Measurements from ENCODE around the gene INPP5A.
A peak's percentile ranks its signal among the peaks of the same experiment; 100 is the strongest.
"Not testable (repeated sequence)": the region's sequence is repeated elsewhere in the genome, so short reads cannot be mapped to it uniquely, and the experiment has no call there.

Gene INPP5A

GRCh38 chr10:132552635-132553034, 15.0 kb downstream of the INPP5A start:
- DNase-seq; H3K4me3 ChIP-seq (ENCODE audit: control insufficient read depth in 1 of 7, extremely low read depth in 1 of 7, insufficient read depth in 4 of 7, low read depth in 2 of 7, low read length in 6 of 7); H3K36me3 ChIP-seq (ENCODE audit: control insufficient read depth in 4 of 4, insufficient read depth in 4 of 4, low read length in 3 of 4); H3K27me3 ChIP-seq (replicated peaks in 2 of 5; ENCODE audit: control insufficient read depth in 4 of 5, insufficient read depth in 5 of 5, low read length in 4 of 5); POLR2A ChIA-PET; H3K9me3 ChIP-seq (ENCODE audit: control extremely low read depth in 1 of 5, control insufficient read depth in 4 of 5, insufficient read depth in 2 of 5, low read depth in 1 of 5, low read length in 4 of 5); CTCF ChIA-PET: not testable (repeated sequence)
- Histone ChIP-seq H3K4me1 (ENCODE audit: control extremely low read depth in 1 of 4, control insufficient read depth in 4 of 4, insufficient read depth in 4 of 4, low read length in 3 of 4) (peaks cover 8 to 82% (median 73%) of the 10 kb centered on the region in 4 experiments), H3K27ac (ENCODE audit: insufficient read depth in 1 of 2, low read depth in 1 of 2, low read length in 2 of 2, poor library complexity in 1 of 2, severe bottlenecking in 2 of 2) (peak overlapping the region; percentile 79 to 94)
- 100% methylated on average over 2 of the region's 6 CpGs for WGBS (ENCODE audit: insufficient coverage)

- POLR2A ChIA-PET; H3K27ac ChIP-seq (ENCODE audit: insufficient read depth in 1 of 2, low read depth in 1 of 2, low read length in 2 of 2, poor library complexity in 1 of 2, severe bottlenecking in 2 of 2); H3K27me3 ChIP-seq (replicated peaks in 2 of 5; ENCODE audit: control insufficient read depth in 4 of 5, insufficient read depth in 5 of 5, low read length in 4 of 5); CTCF ChIA-PET; H3K36me3 ChIP-seq (ENCODE audit: control insufficient read depth in 4 of 4, insufficient read depth in 4 of 4, low read length in 3 of 4); H3K4me3 ChIP-seq (ENCODE audit: control insufficient read depth in 1 of 7, extremely low read depth in 1 of 7, insufficient read depth in 4 of 7, low read depth in 2 of 7, low read length in 6 of 7); H3K9me3 ChIP-seq (ENCODE audit: control extremely low read depth in 1 of 5, control insufficient read depth in 4 of 5, insufficient read depth in 2 of 5, low read depth in 1 of 5, low read length in 4 of 5); DNase-seq: not testable (repeated sequence)
- H3K4me1 ChIP-seq (ENCODE audit: control extremely low read depth in 1 of 4, control insufficient read depth in 4 of 4, insufficient read depth in 4 of 4, low read length in 3 of 4): peaks cover 8 to 82% (median 69%) of the 10 kb centered on the region in 4 experiments
- no CpG with 5 or more reads among the region's 3 CpGs for WGBS (ENCODE audit: insufficient coverage)
Measured at GRCh38 chr10:132553568-132553967, 16.0 kb downstream of the INPP5A start.

DNA sequence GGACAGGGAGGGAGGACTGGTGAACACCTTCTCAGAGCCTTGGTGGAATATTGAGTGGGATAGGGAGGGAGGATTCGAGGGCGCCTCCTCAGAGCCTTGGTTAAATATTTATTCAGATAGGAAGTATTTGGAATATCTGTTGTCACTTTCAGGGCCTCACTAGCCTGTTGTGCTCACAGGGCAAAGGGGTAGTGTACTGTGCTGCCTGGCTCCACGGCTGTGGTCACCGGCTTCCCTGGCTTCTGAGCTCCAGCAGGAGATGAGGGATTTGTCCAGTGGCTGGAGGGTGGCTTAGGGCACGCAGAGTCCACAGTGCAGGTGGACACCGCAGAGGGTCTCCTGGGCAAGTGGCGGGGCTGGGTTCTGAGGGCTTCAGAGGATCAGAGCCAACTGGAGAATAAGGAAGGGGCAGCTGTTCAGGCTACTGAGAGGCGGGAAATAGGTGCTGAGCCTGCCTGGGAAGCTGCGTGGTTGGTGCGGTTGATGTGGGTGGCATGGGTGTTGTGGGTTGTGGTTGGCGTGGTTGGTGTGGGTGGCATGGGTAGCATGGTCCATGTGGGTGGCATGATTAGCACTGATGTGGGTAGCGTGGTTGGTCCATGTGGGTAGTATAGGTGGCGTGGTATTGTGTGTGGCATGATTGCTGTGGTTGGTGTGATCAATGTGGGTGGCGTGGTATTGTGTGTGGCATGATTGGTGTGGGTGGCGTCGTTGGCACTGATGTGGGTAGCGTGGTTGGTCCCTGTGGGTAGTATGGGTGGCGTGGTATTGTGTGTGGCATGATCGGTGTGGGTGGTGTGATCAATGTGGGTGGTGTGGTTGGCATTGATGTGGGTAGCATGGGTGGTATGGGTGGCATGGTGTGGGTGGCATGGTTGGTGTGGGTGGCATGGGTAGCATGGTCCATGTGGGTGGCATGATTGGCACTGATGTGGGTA, 16.7 kb downstream of the INPP5A start:
- Histone ChIP-seq H3K4me1 (ENCODE audit: control extremely low read depth in 1 of 4, control insufficient read depth in 4 of 4, insufficient read depth in 4 of 4, low read length in 3 of 4) (peaks cover 8 to 82% (median 62%) of the 10 kb centered on the region in 4 experiments), H3K9me3 (ENCODE audit: control extremely low read depth in 1 of 5, control insufficient read depth in 4 of 5, insufficient read depth in 2 of 5, low read depth in 1 of 5, low read length in 4 of 5) (no peaks in the 10 kb centered on the region), H3K36me3 (ENCODE audit: control insufficient read depth in 4 of 4, insufficient read depth in 4 of 4, low read length in 3 of 4) (peaks cover 0 to 7% (median 2%) of the 10 kb centered on the region in 4 experiments), H3K27ac (ENCODE audit: insufficient read depth in 1 of 2, low read depth in 1 of 2, low read length in 2 of 2, poor library complexity in 1 of 2, severe bottlenecking in 2 of 2) (no peak overlapping the region), H3K27me3 (replicated peaks in 2 of 5; ENCODE audit: control insufficient read depth in 4 of 5, insufficient read depth in 5 of 5, low read length in 4 of 5) (no peaks in the 10 kb centered on the region), H3K4me3 (ENCODE audit: control insufficient read depth in 1 of 7, extremely low read depth in 1 of 7, insufficient read depth in 4 of 7, low read depth in 2 of 7, low read length in 6 of 7) (peak overlapping the region in 2 of 7 experiments; percentile 3 to 17)
- ChIA-PET CTCF (interaction anchor here (0.9 kb wide), 1 partner anchor 15 kb away, joined by 4 read pairs; no protein-coding TSS in a partner anchor), POLR2A (interaction anchor here (1.1 to 1.4 kb wide), 2 partner anchors 16 to 21 kb away, joined by 4 to 5 read pairs; no protein-coding TSS in a partner anchor)
- 94% methylated on average over 13 of the region's 19 CpGs for WGBS (ENCODE audit: insufficient coverage)
- DNase-seq: peak in 2 of 3 donors; percentile 47 to 60

- Histone ChIP-seq H3K4me3 (ENCODE audit: control insufficient read depth in 1 of 7, extremely low read depth in 1 of 7, insufficient read depth in 4 of 7, low read depth in 2 of 7, low read length in 6 of 7) (peak overlapping the region in 4 of 7 experiments; percentile 26 to 59 (median 46)), H3K27ac (ENCODE audit: insufficient read depth in 1 of 2, low read depth in 1 of 2, low read length in 2 of 2, poor library complexity in 1 of 2, severe bottlenecking in 2 of 2) (peak overlapping the region in 1 of 2 experiments; percentile 71), H3K9me3 (ENCODE audit: control extremely low read depth in 1 of 5, control insufficient read depth in 4 of 5, insufficient read depth in 2 of 5, low read depth in 1 of 5, low read length in 4 of 5) (no peaks in the 10 kb centered on the region), H3K36me3 (ENCODE audit: control insufficient read depth in 4 of 4, insufficient read depth in 4 of 4, low read length in 3 of 4) (peaks cover 0 to 7% (median 2%) of the 10 kb centered on the region in 4 experiments), H3K4me1 (ENCODE audit: control extremely low read depth in 1 of 4, control insufficient read depth in 4 of 4, insufficient read depth in 4 of 4, low read length in 3 of 4) (peaks cover 6 to 83% (median 61%) of the 10 kb centered on the region in 4 experiments), H3K27me3 (replicated peaks in 2 of 5; ENCODE audit: control insufficient read depth in 4 of 5, insufficient read depth in 5 of 5, low read length in 4 of 5) (no peaks in the 10 kb centered on the region)
- DNase-seq: peak; percentile 74 to 91 (median 89)
- CTCF ChIA-PET: interaction anchor here (1.2 kb wide), 1 partner anchor 13 kb away, joined by 3 read pairs; no protein-coding TSS in a partner anchor
- POLR2A ChIA-PET: interaction anchor here (1.1 to 1.4 kb wide), 2 partner anchors 16 to 20 kb away, joined by 4 to 5 read pairs; no protein-coding TSS in a partner anchor
- 34% methylated on average over 12 of the region's 18 CpGs for WGBS (ENCODE audit: insufficient coverage)
Measured at GRCh38 chr10:132554991-132555647, 17.5 kb downstream of the INPP5A start.

DNA sequence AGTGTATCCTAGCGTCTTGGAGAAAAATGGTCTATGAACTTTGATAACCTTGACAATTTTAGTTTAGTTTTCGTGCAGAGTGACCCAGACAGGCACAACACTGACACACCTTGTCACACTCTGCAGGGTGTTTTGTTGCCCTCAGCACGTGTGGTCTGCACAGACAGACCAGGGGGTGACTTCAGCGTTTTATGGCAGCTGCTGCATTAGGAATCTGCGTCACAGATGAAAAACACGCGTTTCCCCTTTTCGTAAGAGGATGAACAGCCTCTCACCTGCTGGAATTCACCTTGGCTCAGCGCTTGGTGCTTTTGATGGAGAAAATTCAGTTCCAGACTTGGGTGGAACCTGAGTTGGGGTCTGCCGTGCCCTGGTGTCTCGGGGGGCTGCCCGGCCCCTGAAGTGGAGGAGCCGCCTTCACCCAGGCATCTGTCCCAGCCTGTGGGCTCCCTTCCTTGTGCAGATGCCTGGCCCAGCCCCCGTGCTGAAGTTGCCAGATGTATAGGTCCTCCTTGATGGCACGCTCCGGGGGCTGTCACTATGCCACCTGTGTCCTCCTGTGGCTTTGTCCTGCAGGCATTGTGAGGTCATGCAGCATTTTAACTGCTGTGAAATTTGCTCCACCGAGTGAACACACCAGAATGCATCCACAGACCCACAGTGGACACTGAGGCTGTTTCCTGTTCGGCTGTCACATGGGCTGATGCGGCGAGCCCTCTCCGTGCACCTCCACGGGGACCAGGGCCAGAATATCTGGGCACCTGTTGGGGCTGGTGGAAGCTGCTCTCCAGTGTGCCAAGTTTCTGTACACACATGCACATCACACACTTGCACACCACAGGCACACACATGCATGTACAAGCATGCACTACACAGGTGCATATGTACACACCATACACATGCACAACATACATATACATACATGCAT, 18.3 kb downstream of the INPP5A start:
- CTCF ChIA-PET: interaction anchor here (1.2 kb wide), 1 partner anchor 12 kb away, joined by 3 read pairs; no protein-coding TSS in a partner anchor
- peaks cover 8 to 83% (median 61%) of the 10 kb centered on the region in 4 experiments for H3K4me1 ChIP-seq (ENCODE audit: control extremely low read depth in 1 of 4, control insufficient read depth in 4 of 4, insufficient read depth in 4 of 4, low read length in 3 of 4)

DNA sequence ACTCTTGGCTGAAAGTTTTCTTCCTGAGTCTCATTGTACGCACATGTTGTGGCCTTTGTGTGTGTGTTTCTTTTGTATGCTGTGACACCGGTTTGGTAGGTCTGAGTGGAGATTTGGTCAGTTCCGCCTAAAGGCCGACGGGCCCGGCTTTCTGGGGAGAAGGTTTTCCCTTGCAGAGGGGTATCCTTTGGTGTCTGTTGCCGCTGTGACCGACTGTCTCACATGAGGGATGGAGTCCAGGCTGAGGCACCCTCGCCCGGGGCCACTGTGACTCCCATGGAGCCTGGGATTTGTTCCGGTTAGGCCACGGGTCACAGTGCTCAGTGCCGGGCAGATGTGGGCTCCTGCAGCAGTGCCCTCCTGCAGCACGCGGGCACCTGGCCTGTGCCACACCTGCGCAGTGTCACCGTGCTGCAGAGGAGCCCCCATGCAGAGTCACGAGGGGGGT, 19.4 kb downstream of the INPP5A start:
- H3K9me3 ChIP-seq (ENCODE audit: control extremely low read depth in 1 of 5, control insufficient read depth in 4 of 5, insufficient read depth in 2 of 5, low read depth in 1 of 5, low read length in 4 of 5): no peaks in the 10 kb centered on the region
- no peak overlapping the region for H3K27ac ChIP-seq (ENCODE audit: insufficient read depth in 1 of 2, low read depth in 1 of 2, low read length in 2 of 2, poor library complexity in 1 of 2, severe bottlenecking in 2 of 2)
- no peak for DNase-seq
- no peak overlapping the region for H3K4me3 ChIP-seq (ENCODE audit: control insufficient read depth in 1 of 7, extremely low read depth in 1 of 7, insufficient read depth in 4 of 7, low read depth in 2 of 7, low read length in 6 of 7)
- peaks cover 8 to 80% (median 53%) of the 10 kb centered on the region in 4 experiments for H3K4me1 ChIP-seq (ENCODE audit: control extremely low read depth in 1 of 4, control insufficient read depth in 4 of 4, insufficient read depth in 4 of 4, low read length in 3 of 4)
- ChIA-PET POLR2A (no interaction called here), CTCF (no interaction called here)
- H3K27me3 ChIP-seq (replicated peaks in 2 of 5; ENCODE audit: control insufficient read depth in 4 of 5, insufficient read depth in 5 of 5, low read length in 4 of 5): no peaks in the 10 kb centered on the region
- H3K36me3 ChIP-seq (ENCODE audit: control insufficient read depth in 4 of 4, insufficient read depth in 4 of 4, low read length in 3 of 4): peaks cover 0 to 7% (median 2%) of the 10 kb centered on the region in 4 experiments
- 96% methylated on average over 17 of the region's 18 CpGs for WGBS (ENCODE audit: insufficient coverage)

More for the DNA sequence above, 18.3 kb downstream of the INPP5A start:
- DNase-seq: peak in 2 of 3 donors; percentile 78 to 80
- POLR2A ChIA-PET: interaction anchor here (1.4 kb wide), 1 partner anchor 19 kb away, joined by 5 read pairs; no protein-coding TSS in a partner anchor
- H3K9me3 ChIP-seq (ENCODE audit: control extremely low read depth in 1 of 5, control insufficient read depth in 4 of 5, insufficient read depth in 2 of 5, low read depth in 1 of 5, low read length in 4 of 5): no peaks in the 10 kb centered on the region
- no peaks in the 10 kb centered on the region for H3K27me3 ChIP-seq (replicated peaks in 2 of 5; ENCODE audit: control insufficient read depth in 4 of 5, insufficient read depth in 5 of 5, low read length in 4 of 5)
- 61% methylated on average over 21 of the region's 22 CpGs for WGBS (ENCODE audit: insufficient coverage)
- H3K27ac ChIP-seq (ENCODE audit: insufficient read depth in 1 of 2, low read depth in 1 of 2, low read length in 2 of 2, poor library complexity in 1 of 2, severe bottlenecking in 2 of 2): peak overlapping the region in 1 of 2 experiments; percentile 71
- H3K4me3 ChIP-seq (ENCODE audit: control insufficient read depth in 1 of 7, extremely low read depth in 1 of 7, insufficient read depth in 4 of 7, low read depth in 2 of 7, low read length in 6 of 7): peak overlapping the region in 4 of 7 experiments; percentile 26 to 59 (median 46)
- H3K36me3 ChIP-seq (ENCODE audit: control insufficient read depth in 4 of 4, insufficient read depth in 4 of 4, low read length in 3 of 4): peaks cover 0 to 7% (median 2%) of the 10 kb centered on the region in 4 experiments

All from common myeloid progenitor, CD34-positive (primary cell).